Measurements from ENCODE around the gene CCNC. TPM values are rescaled to one million over a fixed set of nuclear protein-coding genes. Genes with fewer than 3 reads are reported as not detected.
A peak's percentile ranks its signal among the peaks of the same experiment; 100 is the strongest.

CCNC gene
- total RNA-seq, 1 experiment from 2014 or later, result 99.1 TPM

GRCh38 chr6:99573980-99574617 is 5.6 kb upstream of the CCNC start:
- Histone ChIP-seq H3K9me3 (ENCODE audit: low read depth, low read length, poor library complexity, severe bottlenecking) (no peaks in the 10 kb centered on the region), H3K36me3 (ENCODE audit: insufficient read depth, low read length, poor library complexity, severe bottlenecking) (no peaks in the 10 kb centered on the region), H3K4me3 (ENCODE audit: low read depth, low read length, poor library complexity, severe bottlenecking) (no peak overlapping the region), H3K27ac (ENCODE audit: low read depth, low read length, poor library complexity, severe bottlenecking) (no peak overlapping the region), H3K4me1 (ENCODE audit: insufficient read depth, low read length, poor library complexity, severe bottlenecking) (no peaks in the 10 kb centered on the region), H3K27me3 (replicated peaks; ENCODE audit: insufficient read depth, low read depth, low read length, poor library complexity) (no peaks in the 10 kb centered on the region)
- POLR2A ChIA-PET (ENCODE audit: low non-redundant PET), result no interaction called here
- CTCF ChIA-PET, result no interaction called here
- intact Hi-C loops (cut with micrococcal nuclease; ENCODE audit: unreplicated experiment), result no loop called here
- TF ChIP-seq CTCF (conservative IDR thresholded peaks at IDR 0.05; ENCODE audit: low read depth, low read length) (no peak), EZH2 (IDR thresholded peaks at IDR 0.05; ENCODE audit: borderline replicate concordance, low read depth, low read length, poor library complexity, severe bottlenecking) (no peak)
- no peak for DNase-seq (ENCODE audit: low spot score)
- BruUV-seq (replicated peaks), result no TSS peak

DNA sequence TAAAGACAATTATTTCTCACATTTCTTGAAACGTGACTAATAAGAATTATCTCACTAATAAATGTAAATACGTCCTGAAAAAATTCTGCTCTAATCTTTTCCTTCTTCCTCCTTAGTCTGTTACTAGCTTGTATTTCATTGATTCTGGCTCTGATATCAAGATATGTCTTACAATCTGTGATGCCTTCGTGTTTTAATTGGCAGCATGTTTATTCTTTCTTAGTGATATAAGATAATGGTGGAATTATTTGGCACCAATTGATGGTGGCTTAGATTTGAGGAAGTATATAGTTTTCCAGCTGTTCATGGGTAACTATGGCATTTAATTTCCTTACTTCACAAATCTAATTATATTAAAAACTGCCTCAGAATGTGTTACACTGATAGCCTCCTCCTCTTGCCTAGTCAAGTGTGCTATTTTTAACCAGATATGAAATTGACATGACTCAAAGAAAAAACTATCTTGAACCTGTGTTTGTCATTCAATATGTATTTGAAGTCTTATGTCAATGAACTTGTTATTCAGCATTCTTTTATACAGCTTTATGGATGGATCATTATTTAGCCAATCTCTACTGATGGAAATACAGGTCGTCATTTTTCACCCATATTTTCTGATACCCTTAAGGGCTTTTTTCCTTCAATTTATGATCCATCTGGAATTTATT is 5.3 kb downstream of the CCNC start:
- no peak overlapping the region for H3K4me3 ChIP-seq (ENCODE audit: low read depth, low read length, poor library complexity, severe bottlenecking)
- TF ChIP-seq EZH2 (IDR thresholded peaks at IDR 0.05; ENCODE audit: borderline replicate concordance, low read depth, low read length, poor library complexity, severe bottlenecking) (no peak), CTCF (conservative IDR thresholded peaks at IDR 0.05; ENCODE audit: low read depth, low read length) (no peak)
- no TSS peak for BruUV-seq (replicated peaks)
- peak overlapping the region; percentile 26 for H3K27ac ChIP-seq (ENCODE audit: low read depth, low read length, poor library complexity, severe bottlenecking)
- H3K4me1 ChIP-seq (ENCODE audit: insufficient read depth, low read length, poor library complexity, severe bottlenecking), result peaks cover 28% of the 10 kb centered on the region
- POLR2A ChIA-PET (ENCODE audit: low non-redundant PET), result no interaction called here
- CTCF ChIA-PET, result no interaction called here
- H3K9me3 ChIP-seq (ENCODE audit: low read depth, low read length, poor library complexity, severe bottlenecking), result no peaks in the 10 kb centered on the region
- peaks cover 28% of the 10 kb centered on the region for H3K36me3 ChIP-seq (ENCODE audit: insufficient read depth, low read length, poor library complexity, severe bottlenecking)
- DNase-seq (ENCODE audit: low spot score), result no peak
- no peaks in the 10 kb centered on the region for H3K27me3 ChIP-seq (replicated peaks; ENCODE audit: insufficient read depth, low read depth, low read length, poor library complexity)
- intact Hi-C loops (cut with micrococcal nuclease; ENCODE audit: unreplicated experiment), result no loop called here

DNA sequence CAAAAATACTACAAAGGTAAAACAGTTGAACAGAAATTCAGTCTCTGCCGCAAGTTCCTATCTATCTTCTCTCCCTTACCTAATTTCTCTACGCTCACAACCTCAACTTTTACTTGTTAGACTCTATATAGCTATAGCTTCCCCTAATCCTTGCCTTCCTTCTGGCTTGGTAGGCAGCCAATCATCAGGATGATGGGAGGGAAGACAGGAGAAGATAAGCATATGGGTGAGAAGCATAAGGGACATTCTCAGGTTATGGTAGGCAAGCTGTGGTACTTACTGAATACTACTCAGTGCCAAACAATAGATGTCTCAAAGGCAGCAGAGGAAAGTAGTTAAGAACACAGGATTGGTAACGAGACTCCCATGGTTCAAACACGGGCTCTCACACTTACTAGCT is 7.8 kb downstream of the CCNC start:
- H3K27me3 ChIP-seq (replicated peaks; ENCODE audit: insufficient read depth, low read depth, low read length, poor library complexity), result no peaks in the 10 kb centered on the region
- BruUV-seq (replicated peaks), result no TSS peak
- ChIA-PET POLR2A (ENCODE audit: low non-redundant PET) (interaction anchor here (0.6 kb wide), 1 partner anchor 25 kb away, joined by 4 read pairs; no protein-coding TSS in a partner anchor), CTCF (no interaction called here)
- peaks cover 53% of the 10 kb centered on the region for H3K36me3 ChIP-seq (ENCODE audit: insufficient read depth, low read length, poor library complexity, severe bottlenecking)
- peaks cover 11% of the 10 kb centered on the region for H3K4me1 ChIP-seq (ENCODE audit: insufficient read depth, low read length, poor library complexity, severe bottlenecking)
- DNase-seq (ENCODE audit: low spot score), result no peak
- no peak overlapping the region for H3K4me3 ChIP-seq (ENCODE audit: low read depth, low read length, poor library complexity, severe bottlenecking)
- no peaks in the 10 kb centered on the region for H3K9me3 ChIP-seq (ENCODE audit: low read depth, low read length, poor library complexity, severe bottlenecking)
- TF ChIP-seq EZH2 (IDR thresholded peaks at IDR 0.05; ENCODE audit: borderline replicate concordance, low read depth, low read length, poor library complexity, severe bottlenecking), result no peak
- TF ChIP-seq CTCF (conservative IDR thresholded peaks at IDR 0.05; ENCODE audit: low read depth, low read length), result no peak
- no peak overlapping the region for H3K27ac ChIP-seq (ENCODE audit: low read depth, low read length, poor library complexity, severe bottlenecking)
- intact Hi-C loops (cut with micrococcal nuclease; ENCODE audit: unreplicated experiment), result no loop called here

Measured in A673 (cell line).